NCI-H2171 treated with DMSO at 0.1 percent for 48 hours (cell line): ENCODE measurements around the gene ATG2A.

ENCODE experiments used
- DNase-seq: peaks from one replicate; lab custom pipeline; 2025; lab: John Stamatoyannopoulos, UW

ATG2A gene

DNA sequence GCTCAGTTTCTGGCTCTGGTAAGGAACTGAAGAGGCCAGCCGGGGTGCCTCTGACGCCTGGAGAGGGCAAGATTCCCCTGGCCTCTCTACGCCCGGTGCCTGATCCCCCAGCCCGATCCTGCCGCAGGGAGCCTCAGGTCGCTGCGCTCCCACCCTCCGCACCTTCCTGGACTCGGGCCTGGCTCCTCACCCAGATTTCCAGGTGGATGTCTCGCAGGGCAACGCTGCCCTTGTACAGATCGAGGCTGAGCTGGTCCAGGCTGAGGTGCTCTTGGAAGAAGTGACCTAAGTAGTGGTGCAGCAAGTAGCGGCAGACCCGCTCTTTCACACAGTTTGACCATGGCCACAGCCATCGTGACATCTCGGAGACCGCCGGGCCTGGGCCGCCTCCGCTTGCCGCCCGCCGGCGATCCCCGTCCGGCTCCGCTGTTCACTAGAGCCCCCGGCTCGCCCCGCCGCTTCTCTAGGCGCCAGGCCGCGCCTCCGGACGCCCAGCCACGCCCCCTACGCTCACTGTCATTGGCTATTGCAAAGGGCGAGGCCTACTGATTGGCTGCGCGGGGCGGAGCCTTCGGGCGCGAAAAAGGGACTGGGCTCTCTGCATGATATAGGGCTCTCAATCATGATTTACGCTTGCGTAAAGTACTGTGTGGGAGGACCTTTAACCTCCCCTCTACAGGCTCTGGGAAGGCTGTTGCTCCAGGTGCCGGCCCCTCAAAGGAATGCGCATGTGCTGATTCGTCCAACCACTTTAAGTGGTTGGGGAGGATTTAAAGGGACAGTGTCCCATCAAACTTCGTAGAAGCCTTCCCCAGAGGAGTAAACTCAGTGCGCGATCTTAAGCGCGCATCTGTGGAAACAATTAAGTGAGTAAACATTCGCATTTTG is at the start of gene ATG2A:
TSS of gene ATG2A (minus strand) at position 435 of the 888 bp plus-strand sequence. CDS start at position 361, 74 bp downstream.
- DNase-seq, result peak; percentile 100

- DNase-seq, result no peak
These were observed 46.1 kb upstream of the ATG2A start for GRCh38 chr11:64963072-64963631.

GRCh38 chr11:64960719-64961118 is 43.7 kb upstream of the ATG2A start:
- no peak for DNase-seq

DNA sequence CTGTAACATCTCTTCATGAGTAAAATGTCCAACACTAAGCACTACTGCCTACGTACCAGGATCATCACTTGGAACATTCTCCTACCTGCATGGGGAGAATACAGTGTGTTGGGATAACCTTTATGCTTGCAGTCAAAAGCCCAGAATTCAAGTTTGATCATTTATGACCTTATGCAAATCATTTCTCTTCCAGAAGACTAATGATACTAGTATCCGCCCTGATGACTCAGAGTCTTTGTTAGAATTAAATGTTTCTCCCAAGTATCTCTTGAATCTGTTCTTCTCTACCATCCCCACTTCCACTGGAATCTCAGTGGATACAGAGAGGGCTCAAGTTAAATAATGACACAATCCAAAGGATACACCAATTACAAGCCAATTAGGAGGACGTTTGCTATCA is 42.5 kb upstream of the ATG2A start:
- DNase-seq, result no peak

DNA sequence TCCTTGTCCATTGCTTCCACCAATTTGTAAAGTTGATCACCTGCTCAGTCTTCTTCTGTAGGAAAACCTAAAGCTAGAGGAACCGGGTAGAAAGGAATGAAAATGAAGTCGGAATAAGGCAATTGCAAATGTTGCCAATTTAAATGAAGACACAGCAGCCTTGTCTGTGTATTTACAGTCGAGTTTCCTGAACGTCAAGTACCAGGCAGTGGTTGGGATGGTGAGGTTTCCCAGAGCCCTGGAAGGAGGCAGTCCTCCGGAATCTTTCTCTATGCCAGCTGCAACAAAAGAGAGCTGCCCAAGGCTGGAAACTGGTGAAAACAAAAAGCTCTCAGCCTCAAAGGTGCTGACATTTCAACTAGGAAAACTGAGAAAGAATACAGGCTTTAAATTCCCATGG is 37.2 kb upstream of the ATG2A start:
- no peak for DNase-seq

GRCh38 chr11:64951529-64951928 is 34.5 kb upstream of the ATG2A start:
- no peak for DNase-seq

GRCh38 chr11:64947208-64947814 is 30.3 kb upstream of the ATG2A start:
- DNase-seq, result no peak

DNA sequence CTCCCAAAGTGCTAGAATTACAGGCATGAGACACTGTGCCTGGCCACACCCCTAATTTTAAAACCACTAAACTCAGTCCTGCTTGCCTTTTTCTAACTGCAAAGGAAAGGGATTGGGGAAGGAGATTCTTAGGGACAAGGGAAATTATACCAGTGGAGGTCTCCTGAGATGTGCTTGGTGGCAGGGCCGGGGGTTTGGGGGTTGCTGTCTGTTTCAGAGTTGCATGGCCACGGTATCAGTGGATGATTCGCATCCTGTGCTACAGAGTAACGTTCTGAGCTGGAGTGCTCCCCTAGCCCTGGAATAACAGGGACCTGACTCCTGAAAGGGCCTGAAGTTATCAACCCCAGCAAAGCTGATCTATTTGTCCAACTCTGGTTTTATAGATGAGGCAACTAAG is 19.5 kb upstream of the ATG2A start:
- no peak for DNase-seq

- peak; percentile 89 for DNase-seq
These were observed 18.5 kb upstream of the ATG2A start, which contains the start of gene GPHA2 for GRCh38 chr11:64935359-64936081. Gene GPHA2 (minus strand): TSS chr11:64935893. CDS start chr11:64935460, 433 bp downstream.

GRCh38 chr11:64934682-64935358 is 17.8 kb upstream of the ATG2A start:
- no peak for DNase-seq

- DNase-seq, result no peak
These were observed 17.1 kb upstream of the ATG2A start for GRCh38 chr11:64933935-64934681.

DNA sequence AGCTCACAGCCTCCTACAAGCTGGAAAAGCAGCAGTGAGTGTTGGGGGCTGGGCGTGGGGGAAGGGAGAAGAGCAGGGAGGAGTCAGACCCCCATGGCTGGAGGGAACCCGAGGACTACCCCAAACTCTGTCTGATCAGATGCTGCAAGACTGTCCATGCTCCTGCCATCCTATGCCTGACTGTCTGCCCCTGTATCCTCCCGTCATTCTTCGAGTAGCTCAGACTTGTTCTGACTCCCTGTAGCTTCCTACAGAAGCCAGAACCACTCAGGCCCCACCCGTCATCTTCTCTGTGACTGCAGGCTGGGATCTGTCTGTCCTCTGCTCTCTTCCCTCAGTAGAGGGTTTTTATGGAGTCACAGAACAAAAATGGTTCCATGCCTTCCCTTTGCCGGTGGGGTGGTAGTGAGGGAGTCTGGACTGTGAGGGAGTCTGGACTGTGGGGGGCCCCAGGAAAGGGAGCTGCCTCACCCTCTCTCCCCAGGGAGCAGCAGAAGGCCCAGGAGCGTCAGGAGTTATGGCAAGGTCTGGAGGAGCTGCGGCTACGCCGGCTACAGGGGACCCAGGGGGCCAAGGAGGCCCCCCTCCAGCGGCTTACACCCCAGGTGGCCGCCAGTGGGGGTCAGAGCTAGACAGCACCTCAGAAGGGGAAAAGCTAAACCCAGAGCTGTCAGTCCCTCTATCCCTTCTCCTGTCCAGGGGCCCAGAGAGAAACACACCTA is 16.4 kb upstream of the ATG2A start:
- no peak for DNase-seq

GRCh38 chr11:64932324-64932723 is 15.3 kb upstream of the ATG2A start:
- no peak for DNase-seq

- DNase-seq, result no peak
These were observed 14.3 kb upstream of the ATG2A start for GRCh38 chr11:64931290-64931689.

- no peak for DNase-seq
These were observed 13.3 kb upstream of the ATG2A start for GRCh38 chr11:64930340-64930739.

GRCh38 chr11:64929625-64930024 is 12.6 kb upstream of the ATG2A start:
- no peak for DNase-seq

DNA sequence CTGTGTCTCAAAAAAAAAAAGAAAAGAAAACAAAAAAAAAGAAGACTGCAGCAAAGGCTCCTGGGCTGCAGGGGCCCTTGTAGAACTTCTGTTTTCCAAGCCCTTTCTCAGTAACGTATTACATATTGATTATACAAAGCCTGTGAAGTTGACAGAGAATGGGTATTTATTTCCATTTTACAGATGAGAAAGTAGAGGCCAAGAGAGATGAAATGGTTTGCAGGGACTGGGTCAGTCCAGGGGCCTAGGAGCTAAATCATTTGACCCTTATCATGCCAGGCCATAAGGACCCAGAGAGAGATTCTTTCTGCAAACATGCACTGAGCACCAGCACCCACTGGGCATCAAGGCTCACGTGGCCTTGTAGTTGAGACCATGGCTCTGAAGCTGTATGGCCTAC is 11.9 kb upstream of the ATG2A start:
- DNase-seq, result no peak

GRCh38 chr11:64926689-64927088 is 9.7 kb upstream of the ATG2A start:
- no peak for DNase-seq

- DNase-seq, result no peak
These were observed 8.8 kb upstream of the ATG2A start for GRCh38 chr11:64925536-64926436.
